SH-SY5Y (cell line): ENCODE data around the gene TSPEAR.

ENCODE experiments used
- GATA2 ChIP-seq: IDR thresholded peaks from 2 replicates; pipeline ENCODE4 v1.6.1; 2011; ENCODE audit warnings: mild to moderate bottlenecking, low read depth, low read length
- GATA3 ChIP-seq: IDR thresholded peaks from 2 replicates; pipeline ENCODE4 v1.6.1; 2011; ENCODE audit warnings: low read depth, mild to moderate bottlenecking, low read length, moderate library complexity

The TSPEAR gene

GRCh38 chr21:44637018-44637850, 74.1 kb downstream of the TSPEAR start, which contains the start of gene KRTAP10-10:
KRTAP10-10 (plus strand) TSS chr21:44637356; CDS start chr21:44637418, 62 bp downstream.
- no peak for TF ChIP-seq GATA3
- no peak for TF ChIP-seq GATA2

DNA sequence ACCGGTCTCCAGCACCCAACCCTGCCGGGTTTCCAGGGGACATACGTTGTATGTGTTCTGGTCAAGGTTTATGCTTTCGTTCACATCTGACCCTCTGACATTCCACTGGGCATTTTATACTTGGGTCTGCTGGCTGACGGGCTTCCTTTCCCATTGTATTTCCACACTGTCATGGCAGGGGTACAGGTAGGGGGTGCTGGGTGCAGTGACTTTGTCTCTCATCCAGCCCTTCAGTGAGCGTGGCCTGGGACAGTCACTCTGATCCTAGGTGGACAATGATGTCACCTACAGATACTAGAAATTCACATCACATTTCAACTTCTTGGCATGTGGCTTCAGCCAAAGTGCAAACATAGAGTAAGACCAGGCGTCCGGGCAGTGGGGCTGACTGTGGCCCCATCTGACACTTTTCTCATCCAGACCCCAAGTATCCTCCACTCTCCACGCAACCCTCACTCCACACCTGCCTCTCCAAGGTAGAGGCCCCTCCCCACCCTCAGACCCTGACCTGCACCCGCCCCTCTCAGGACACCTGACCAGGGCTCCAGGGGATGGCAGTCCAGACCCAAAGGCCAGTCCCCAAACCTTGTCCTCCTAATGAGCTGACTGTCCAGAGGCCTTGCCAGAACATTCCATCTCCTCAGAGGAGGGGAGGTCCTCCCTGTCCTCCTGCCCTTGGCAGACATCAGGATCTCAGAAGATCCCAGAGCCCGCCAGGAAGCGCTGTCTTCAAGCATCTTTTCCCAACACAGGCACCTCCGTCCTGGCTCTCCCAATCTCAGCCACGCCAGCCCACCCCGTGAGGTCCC, 75.0 kb downstream of the TSPEAR start:
- no peak for TF ChIP-seq GATA3
- TF ChIP-seq GATA2, result no peak

- TF ChIP-seq GATA3, result no peak
- TF ChIP-seq GATA2, result no peak
These were observed 79.3 kb downstream of the TSPEAR start for GRCh38 chr21:44632067-44632466.

GRCh38 chr21:44630440-44630839, 80.9 kb downstream of the TSPEAR start:
- no peak for TF ChIP-seq GATA3
- no peak for TF ChIP-seq GATA2

DNA sequence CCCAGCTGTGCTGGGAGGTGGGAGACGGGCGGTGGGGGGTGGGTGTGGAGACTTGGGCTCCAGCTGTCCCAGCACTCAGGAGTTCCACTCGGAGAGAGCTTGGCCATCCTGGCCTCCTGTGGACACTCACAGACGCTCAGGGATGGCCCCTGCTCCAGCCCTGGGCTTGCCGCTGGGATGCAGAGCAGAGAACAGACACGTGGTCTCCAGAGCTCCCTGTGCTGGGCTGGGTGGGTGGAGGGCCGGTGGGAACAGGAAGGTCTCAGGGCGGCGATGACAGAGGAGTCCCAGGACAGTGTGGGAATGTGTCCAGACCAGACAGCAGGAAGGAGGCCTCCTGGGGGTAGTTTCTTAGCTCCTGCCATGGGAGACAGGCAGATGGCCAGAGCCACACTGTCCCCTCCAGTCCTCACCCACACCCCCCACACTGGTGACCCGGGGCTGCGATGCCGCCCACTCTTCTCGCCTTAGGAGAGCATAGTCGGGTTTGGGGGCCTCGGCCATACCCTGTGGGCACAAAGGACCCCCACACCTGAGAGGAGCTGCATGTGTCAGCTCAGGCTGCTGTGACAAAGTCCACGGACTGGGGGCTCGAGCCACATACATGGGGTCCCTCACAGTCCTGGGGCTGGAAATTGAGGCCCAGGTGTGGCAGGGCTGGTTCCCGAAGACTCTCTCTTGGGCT, 82.5 kb downstream of the TSPEAR start:
- TF ChIP-seq GATA2 (no peak), GATA3 (no peak)

DNA sequence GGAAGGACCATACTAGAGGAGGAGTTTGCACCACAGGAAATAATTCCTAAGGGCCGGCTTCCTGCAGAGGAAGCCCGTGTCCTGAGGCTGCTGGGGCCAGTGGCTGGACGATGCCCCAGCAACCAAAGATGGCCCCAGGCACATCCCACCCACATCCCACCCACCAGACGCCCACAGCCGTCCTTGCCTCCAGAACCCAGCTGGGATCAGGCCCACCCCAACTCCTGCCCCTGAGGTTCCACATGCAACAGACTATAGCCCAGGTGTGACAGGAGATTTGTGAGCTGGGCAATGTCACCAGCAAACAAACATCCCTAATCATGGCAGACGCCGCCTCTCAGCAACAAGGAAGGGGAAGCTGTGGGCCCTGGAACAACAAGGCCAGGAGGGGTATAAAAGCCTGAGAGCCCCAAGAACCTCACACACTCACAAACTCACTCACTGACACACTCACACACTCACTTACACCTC, 84.7 kb downstream of the TSPEAR start, which contains the start of gene KRTAP10-9:
Gene KRTAP10-9, plus strand, starts transcription at position 421 of the 471 bp plus-strand sequence. CDS start 79 bp downstream, outside the sequence.
- TF ChIP-seq GATA3, result no peak
- TF ChIP-seq GATA2, result no peak

- no peak for TF ChIP-seq GATA3
These were observed 85.1 kb downstream of the TSPEAR start for GRCh38 chr21:44626262-44626661.

- TF ChIP-seq GATA3 (no peak), GATA2 (no peak)
These were observed 85.6 kb downstream of the TSPEAR start for GRCh38 chr21:44625756-44626155.

DNA sequence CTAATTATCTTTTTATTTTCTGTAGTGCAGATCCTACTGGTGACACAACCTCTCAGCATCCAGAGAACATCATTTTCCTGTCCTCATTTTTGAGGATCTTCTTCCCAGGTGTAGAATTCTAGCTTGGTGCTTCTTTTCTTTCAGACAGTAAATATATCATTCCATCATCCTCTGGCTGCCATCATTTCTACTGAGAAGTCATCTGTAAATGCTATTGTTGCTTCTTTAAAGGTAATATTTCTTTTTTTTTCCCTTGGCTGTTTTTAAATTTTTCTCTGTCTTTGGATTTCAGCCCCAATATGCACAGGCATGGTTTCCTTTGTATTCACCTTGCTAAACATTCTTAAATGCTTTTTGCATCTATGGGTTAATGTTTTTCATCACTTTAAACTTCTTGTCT, 87.8 kb downstream of the TSPEAR start:
- TF ChIP-seq GATA3 (no peak), GATA2 (no peak)

GRCh38 chr21:44619886-44620285, 91.5 kb downstream of the TSPEAR start:
- TF ChIP-seq GATA2 (no peak), GATA3 (no peak)

DNA sequence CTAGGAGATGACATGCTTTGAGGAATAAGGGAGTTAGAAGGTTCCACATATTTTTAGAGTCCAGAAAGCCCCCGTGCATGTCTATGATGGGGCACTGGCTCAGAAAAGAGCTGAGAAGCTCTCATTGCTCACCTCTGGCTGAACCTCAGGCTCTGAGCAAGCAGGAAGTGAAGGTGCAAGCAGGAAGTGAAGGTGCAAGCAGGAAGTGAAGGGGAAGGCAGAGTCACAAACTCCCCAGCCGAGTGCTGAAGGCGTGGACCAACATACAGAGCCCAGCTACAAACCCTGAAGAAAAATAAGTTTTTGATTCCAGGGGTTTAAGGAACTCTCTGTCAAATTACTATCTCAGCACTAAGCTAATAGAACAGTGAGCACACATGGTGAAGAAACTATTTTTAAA, 92.5 kb downstream of the TSPEAR start:
- TF ChIP-seq GATA2 (no peak), GATA3 (no peak)

DNA sequence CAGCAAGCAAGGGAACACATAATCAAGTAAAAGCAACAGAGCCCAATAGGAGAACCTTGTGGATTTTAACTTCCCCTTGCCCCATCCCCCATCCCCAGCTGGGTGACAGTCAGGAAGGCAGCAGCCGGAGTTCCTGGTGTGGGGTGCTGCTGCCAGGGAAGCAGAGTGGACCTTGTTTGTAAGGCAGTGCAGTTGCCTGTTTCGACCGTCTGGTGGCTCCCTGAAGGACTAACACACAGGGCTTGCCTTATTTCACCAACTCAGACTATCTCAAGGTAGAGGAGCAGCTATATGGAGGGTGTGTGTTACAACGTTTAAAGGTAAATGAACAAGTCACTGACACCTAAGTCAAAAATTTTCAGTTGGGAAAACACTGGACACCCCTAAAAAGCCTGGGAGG, 92.9 kb downstream of the TSPEAR start:
- TF ChIP-seq GATA3, result no peak
- TF ChIP-seq GATA2, result no peak

GRCh38 chr21:44617071-44617501, 94.3 kb downstream of the TSPEAR start:
- TF ChIP-seq GATA3 (no peak), GATA2 (no peak)

GRCh38 chr21:44616591-44616926, 94.8 kb downstream of the TSPEAR start:
- TF ChIP-seq GATA3 (no peak), GATA2 (no peak)
